ENCODE measurements around the gene WDR88.

GRCh38 chr19:33171916-33172359, 40.0 kb downstream of the WDR88 start:
- TF ChIP-seq POLR2A (IDR thresholded peaks at IDR 0.05) (no peak), CTCF (IDR thresholded peaks at IDR 0.05) (no peak), EP300 (IDR thresholded peaks at IDR 0.05) (no peak)

Measured in ovary (tissue), 3 donors.